Loucy (cell line): ENCODE measurements around the gene AFAP1L1.

Experiments
- H2AFZ ChIP-seq: fragments of 200-600 bp; sonication (generic); 2 replicates; pipeline ENCODE4 v1.6.0; 2016; ENCODE audit warnings: antibody characterized with exemption, mild to moderate bottlenecking, low read length, moderate library complexity
- H3F3A ChIP-seq: fragments of 200-600 bp; 2 replicates; pipeline ENCODE4 v1.6.0; 2016; ENCODE audit warnings: antibody characterized with exemption, low read depth, mild to moderate bottlenecking
- H3K27me3 ChIP-seq: fragments of 200-600 bp; sonication (generic); 2 replicates; pipeline ENCODE4 v1.6.1; 2014; ENCODE audit warnings: low read length, mild to moderate bottlenecking; ENCODE audit not compliant: insufficient read depth, poor library complexity, severe bottlenecking
- H3K36me3 ChIP-seq: fragments of 200-600 bp; sonication (generic); 2 replicates; pipeline ENCODE4 v1.6.1; 2016; ENCODE audit warnings: low read length; ENCODE audit not compliant: insufficient read depth
- H3K4me1 ChIP-seq: fragments of 200-600 bp; sonication (generic); 2 replicates; pipeline ENCODE4 v1.5.1; 2014; ENCODE audit warnings: low read length, mild to moderate bottlenecking; ENCODE audit not compliant: insufficient read depth, poor library complexity, severe bottlenecking
- H3K4me2 ChIP-seq: fragments of 200-600 bp; sonication (generic); 2 replicates; pipeline ENCODE4 v1.6.0; 2014; ENCODE audit warnings: antibody characterized with exemption, low read length, low read depth, mild to moderate bottlenecking; ENCODE audit not compliant: poor library complexity, severe bottlenecking
- H3K4me3 ChIP-seq: fragments of 200-600 bp; sonication (generic); 2 replicates; pipeline ENCODE4 v1.5.1; 2014; ENCODE audit warnings: low read length, mild to moderate bottlenecking, mixed read lengths; ENCODE audit not compliant: poor library complexity, severe bottlenecking
- H3K79me2 ChIP-seq: fragments of 200-600 bp; sonication (generic); 2 replicates; pipeline ENCODE4 v1.6.1; 2014; ENCODE audit warnings: low read length; ENCODE audit not compliant: insufficient read depth
- H3K9ac ChIP-seq: fragments of 200-600 bp; sonication (generic); 2 replicates; pipeline ENCODE4 v1.6.0; 2014; ENCODE audit warnings: mild to moderate bottlenecking, low read depth, low read length, moderate library complexity; ENCODE audit not compliant: poor library complexity, severe bottlenecking
- H3K9me2 ChIP-seq: fragments of 200-600 bp; sonication (generic); replicated peaks from 2 replicates; pipeline ENCODE4 v1.6.1; 2016; ENCODE audit warnings: low read depth, low read length, mixed read lengths
- H3K9me3 ChIP-seq: fragments of 200-600 bp; sonication (generic); 2 replicates; pipeline ENCODE4 v1.6.1; 2014; ENCODE audit warnings: mild to moderate bottlenecking, antibody characterized with exemption, low read length, low read depth; ENCODE audit not compliant: insufficient read depth
- H4K20me1 ChIP-seq: fragments of 200-600 bp; sonication (generic); 2 replicates; pipeline ENCODE4 v1.6.0; 2014; ENCODE audit warnings: antibody characterized with exemption, low read length, mild to moderate bottlenecking; ENCODE audit not compliant: insufficient read depth, poor library complexity, severe bottlenecking
- EZH2phosphoT487 ChIP-seq: fragments of 200-600 bp; IDR thresholded peaks from 2 replicates; pipeline ENCODE4 v1.6.1; 2018; ENCODE audit warnings: antibody characterized with exemption, mild to moderate bottlenecking, moderate library complexity, borderline replicate concordance
- TF ChIP-seq, protein P1 (sequence below): fragments of 200-600 bp; sonication (generic); conservative IDR thresholded peaks from 2 replicates; pipeline ENCODE4 v1.5.1; 2014; ENCODE audit warnings: mild to moderate bottlenecking, antibody characterized with exemption, low read length

Gene AFAP1L1

DNA sequence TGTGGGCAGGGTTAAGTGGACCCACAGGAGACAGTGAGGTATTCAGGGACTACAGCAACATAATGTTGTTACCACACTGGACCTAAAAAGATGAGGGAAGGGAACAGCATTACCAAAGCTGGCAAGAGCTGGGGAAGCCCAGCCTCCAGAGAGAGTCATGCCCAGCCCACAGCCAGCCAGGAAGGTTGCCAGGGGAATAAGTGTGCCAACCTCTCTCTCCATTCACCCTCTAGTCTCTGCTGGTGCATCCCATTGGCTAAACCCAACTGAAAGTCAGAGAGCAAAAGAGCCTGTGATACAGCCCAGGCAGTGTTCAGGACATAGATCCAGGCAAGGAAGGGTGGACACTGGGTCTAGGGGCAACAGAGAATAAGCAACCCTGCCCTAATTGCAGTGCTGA lies 35.8 kb upstream of the AFAP1L1 start:
- TF ChIP-seq, protein P1, sequence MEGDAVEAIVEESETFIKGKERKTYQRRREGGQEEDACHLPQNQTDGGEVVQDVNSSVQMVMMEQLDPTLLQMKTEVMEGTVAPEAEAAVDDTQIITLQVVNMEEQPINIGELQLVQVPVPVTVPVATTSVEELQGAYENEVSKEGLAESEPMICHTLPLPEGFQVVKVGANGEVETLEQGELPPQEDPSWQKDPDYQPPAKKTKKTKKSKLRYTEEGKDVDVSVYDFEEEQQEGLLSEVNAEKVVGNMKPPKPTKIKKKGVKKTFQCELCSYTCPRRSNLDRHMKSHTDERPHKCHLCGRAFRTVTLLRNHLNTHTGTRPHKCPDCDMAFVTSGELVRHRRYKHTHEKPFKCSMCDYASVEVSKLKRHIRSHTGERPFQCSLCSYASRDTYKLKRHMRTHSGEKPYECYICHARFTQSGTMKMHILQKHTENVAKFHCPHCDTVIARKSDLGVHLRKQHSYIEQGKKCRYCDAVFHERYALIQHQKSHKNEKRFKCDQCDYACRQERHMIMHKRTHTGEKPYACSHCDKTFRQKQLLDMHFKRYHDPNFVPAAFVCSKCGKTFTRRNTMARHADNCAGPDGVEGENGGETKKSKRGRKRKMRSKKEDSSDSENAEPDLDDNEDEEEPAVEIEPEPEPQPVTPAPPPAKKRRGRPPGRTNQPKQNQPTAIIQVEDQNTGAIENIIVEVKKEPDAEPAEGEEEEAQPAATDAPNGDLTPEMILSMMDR: no peak
- no peak for TF ChIP-seq EZH2phosphoT487
- Histone ChIP-seq H3K79me2 (no peaks in the 10 kb centered on the region), H3K9ac (no peak overlapping the region), H3F3A (0 out of 2 replicates have a peak, but pooled peaks cover 5% of the 10 kb centered on the region), H3K4me3 (no peak overlapping the region), H2AFZ (no peak overlapping the region), H3K4me1 (peaks cover 20% of the 10 kb centered on the region), H3K27me3 (no peaks in the 10 kb centered on the region), H3K9me2 (no peaks in the 10 kb centered on the region), H3K36me3 (no peaks in the 10 kb centered on the region), H3K4me2 (no peak overlapping the region), H3K9me3 (no peaks in the 10 kb centered on the region), H4K20me1 (no peaks in the 10 kb centered on the region)

DNA sequence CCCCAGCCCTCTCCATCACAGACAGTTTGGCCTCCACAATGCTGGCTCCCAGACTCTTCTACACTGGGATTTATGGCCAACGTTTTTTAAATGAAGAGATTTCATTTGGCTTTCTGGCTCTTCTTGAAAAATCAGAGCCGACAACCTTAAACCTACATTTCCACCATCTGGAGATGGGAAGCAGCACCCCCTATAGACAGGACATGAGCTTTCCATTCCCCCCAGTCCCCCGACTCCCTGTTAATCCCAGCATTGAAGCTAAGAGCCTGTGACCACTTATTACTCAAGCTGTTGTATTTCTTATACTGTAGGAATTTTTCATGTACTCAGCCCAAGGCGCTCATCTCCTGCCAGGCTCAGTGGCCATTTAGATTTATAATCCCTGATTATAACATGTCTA lies 34.0 kb upstream of the AFAP1L1 start:
- 0 out of 2 replicates have a peak, but pooled peaks cover 5% of the 10 kb centered on the region for H3F3A ChIP-seq

DNA sequence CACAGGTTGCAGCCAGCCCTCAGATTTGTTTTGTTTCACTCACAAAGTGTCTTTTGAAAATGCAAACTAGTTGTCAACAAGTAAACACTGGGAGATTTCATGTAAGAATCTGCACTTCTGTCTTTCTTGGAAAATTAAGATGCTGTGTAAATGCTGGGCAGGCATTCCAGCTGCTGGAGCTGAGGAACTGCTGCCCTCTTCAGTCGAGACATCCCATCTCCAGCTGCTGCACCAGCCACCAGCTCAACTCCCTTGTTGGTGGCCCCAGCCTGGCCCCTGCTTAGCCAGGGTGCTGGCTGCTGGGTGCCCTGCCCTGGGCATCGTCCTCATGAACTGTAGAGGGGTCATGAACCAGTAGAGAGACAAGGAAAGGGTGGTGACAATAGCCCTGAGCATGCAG lies 33.1 kb upstream of the AFAP1L1 start:
- Histone ChIP-seq H3K4me2 (no peak overlapping the region), H3K9me2 (no peaks in the 10 kb centered on the region), H3F3A (0 out of 2 replicates have a peak, but pooled peaks cover 5% of the 10 kb centered on the region), H3K9ac (peak overlapping the region; percentile 17), H4K20me1 (no peaks in the 10 kb centered on the region), H3K4me3 (no peak overlapping the region), H3K4me1 (peaks cover 24% of the 10 kb centered on the region), H3K36me3 (no peaks in the 10 kb centered on the region), H3K27me3 (no peaks in the 10 kb centered on the region), H3K79me2 (no peaks in the 10 kb centered on the region), H3K9me3 (no peaks in the 10 kb centered on the region), H2AFZ (no peak overlapping the region)
- TF ChIP-seq, protein P1: peak; percentile 34
- no peak for TF ChIP-seq EZH2phosphoT487

More for the DNA sequence above, 34.0 kb upstream of the AFAP1L1 start:
- Histone ChIP-seq H3K9me3 (no peaks in the 10 kb centered on the region), H3K79me2 (no peaks in the 10 kb centered on the region), H2AFZ (no peak overlapping the region), H3K4me2 (no peak overlapping the region), H3K4me1 (peaks cover 24% of the 10 kb centered on the region), H4K20me1 (no peaks in the 10 kb centered on the region), H3K9ac (no peak overlapping the region), H3K27me3 (no peaks in the 10 kb centered on the region), H3K36me3 (no peaks in the 10 kb centered on the region), H3K9me2 (no peaks in the 10 kb centered on the region), H3K4me3 (no peak overlapping the region)
- TF ChIP-seq, protein P1: peak; percentile 36
- TF ChIP-seq EZH2phosphoT487: no peak
